Neural cell (in vitro differentiated cells): ENCODE measurements around the gene KANK4. TPM values are rescaled to one million over a fixed set of nuclear protein-coding genes. Genes with fewer than 3 reads are reported as not detected.

Source experiments
- H2AFZ ChIP-seq: fragments of 200-600, 300-800 bp; sonication (generic), shearing (Covaris generic); 2 replicates; pipeline ENCODE4 v1.6.0; 2014; ENCODE audit warnings: low read depth, mild to moderate bottlenecking, antibody characterized with exemption, low read length, moderate library complexity
- H3F3A ChIP-seq: fragments of 200-600 bp; shearing (Covaris generic); 2 replicates; pipeline ENCODE4 v1.6.1; 2016; ENCODE audit warnings: mild to moderate bottlenecking, moderate library complexity, mixed read lengths, antibody characterized with exemption, low read length; ENCODE audit not compliant: insufficient read depth, poor library complexity, severe bottlenecking
- H3K27ac ChIP-seq: fragments of 200-600, 300-800 bp; sonication (generic), shearing (Covaris generic); 2 replicates; pipeline ENCODE4 v1.5.1; 2014; ENCODE audit warnings: mild to moderate bottlenecking, low read length, moderate library complexity
- H3K27me3 ChIP-seq: fragments of 300-800, 200-600 bp; sonication (generic), shearing (Covaris generic); 2 replicates; pipeline ENCODE4 v1.6.0; 2014; ENCODE audit warnings: mild to moderate bottlenecking, low read depth, low read length, moderate library complexity; ENCODE audit not compliant: insufficient read depth
- H3K36me3 ChIP-seq: fragments of 300-800, 200-600 bp; sonication (generic), shearing (Covaris generic); 2 replicates; pipeline ENCODE4 v1.5.1; 2014; ENCODE audit warnings: mild to moderate bottlenecking, antibody characterized with exemption, low read length, moderate library complexity; ENCODE audit not compliant: insufficient read depth
- H3K4me2 ChIP-seq: fragments of 300-800, 200-600 bp; sonication (generic), shearing (Covaris generic); 2 replicates; pipeline ENCODE4 v1.6.0; 2014; ENCODE audit warnings: mild to moderate bottlenecking, low read length
- H3K4me3 ChIP-seq: fragments of 300-800, 200-600 bp; sonication (generic), shearing (Covaris generic); 2 replicates; pipeline ENCODE4 v1.5.1; 2014; ENCODE audit warnings: mild to moderate bottlenecking, low read length, moderate library complexity
- H3K79me2 ChIP-seq: fragments of 200-600 bp; shearing (Covaris generic); replicated peaks from 2 replicates; pipeline ENCODE4 v1.6.0; 2014; ENCODE audit warnings: mild to moderate bottlenecking, low read length, moderate library complexity; ENCODE audit not compliant: insufficient read depth
- H3K9ac ChIP-seq: fragments of 300-800, 200-600 bp; sonication (generic), shearing (Covaris generic); 2 replicates; pipeline ENCODE4 v1.6.1; 2016; ENCODE audit warnings: mild to moderate bottlenecking, low read length, mixed read lengths
- H3K9me2 ChIP-seq: fragments of 200-600 bp; shearing (Covaris generic); 2 replicates; pipeline ENCODE4 v1.6.1; 2016; ENCODE audit warnings: mild to moderate bottlenecking, low read length, mixed read lengths; ENCODE audit not compliant: insufficient read depth
- H3K9me3 ChIP-seq: fragments of 200-600, 300-800 bp; sonication (generic), shearing (Covaris generic); 2 replicates; pipeline ENCODE4 v1.6.1; 2016; ENCODE audit warnings: mild to moderate bottlenecking, mixed run types, low read length, moderate library complexity, mixed read lengths
- H4K20me1 ChIP-seq: fragments of 200-600 bp; shearing (Covaris generic); 2 replicates; pipeline ENCODE4 v1.6.1; 2016; ENCODE audit warnings: mild to moderate bottlenecking, mixed run types; ENCODE audit not compliant: insufficient read depth
- CTCF ChIP-seq: fragments of 450-650 bp; IDR thresholded peaks from 2 replicates; pipeline ENCODE4 v1.5.1; 2014; ENCODE audit warnings: antibody characterized with exemption, mild to moderate bottlenecking, moderate library complexity; ENCODE audit not compliant: poor library complexity, severe bottlenecking
- EP300 ChIP-seq: fragments of 450-650 bp; conservative IDR thresholded peaks from 2 replicates; pipeline ENCODE4 v1.6.1; 2014; ENCODE audit warnings: antibody characterized with exemption, mild to moderate bottlenecking, moderate library complexity; ENCODE audit not compliant: poor library complexity, severe bottlenecking
- EZH2 ChIP-seq: fragments of 200-600, 300-800 bp; shearing (Covaris generic), sonication (generic); IDR thresholded peaks from 2 replicates; pipeline ENCODE4 v1.6.1; 2014; ENCODE audit warnings: antibody characterized with exemption, low read length, borderline replicate concordance, mild to moderate bottlenecking; ENCODE audit not compliant: insufficient read depth, poor library complexity, severe bottlenecking
- MXI1 ChIP-seq: fragments of 450-650 bp; conservative IDR thresholded peaks from 2 replicates; pipeline ENCODE4 v1.6.1; 2014; ENCODE audit warnings: antibody characterized with exemption, mild to moderate bottlenecking; ENCODE audit not compliant: poor library complexity, severe bottlenecking
- POLR2AphosphoS5 ChIP-seq: IDR thresholded peaks from 2 replicates; pipeline ENCODE4 v1.6.1; 2012
- RAD21 ChIP-seq: fragments of 450-650 bp; conservative IDR thresholded peaks from 2 replicates; pipeline ENCODE4 v1.6.1; 2014; ENCODE audit warnings: antibody characterized with exemption, mild to moderate bottlenecking, moderate library complexity
- REST ChIP-seq: IDR thresholded peaks from 2 replicates; pipeline ENCODE4 v1.6.1; 2012; ENCODE audit warnings: borderline replicate concordance
- SMC3 ChIP-seq: fragments of 450-650 bp; conservative IDR thresholded peaks from 2 replicates; pipeline ENCODE4 v1.6.1; 2014; ENCODE audit warnings: antibody characterized with exemption, mild to moderate bottlenecking, moderate library complexity; ENCODE audit not compliant: poor library complexity
- TAF1 ChIP-seq: IDR thresholded peaks from 2 replicates; pipeline ENCODE4 v1.6.1; 2012; ENCODE audit warnings: low read depth
- polyA plus RNA-seq: library from polyadenylated mRNA; depleted of rRNA; stranded (reverse); fragments of >200 nt; gene quantifications from 2 replicates; pipeline ENCODE4 v1.2.3, GENCODE V29; 2014

Gene KANK4
- polyA plus RNA-seq, 1 donor from 2014 or later: 0.25 TPM

DNA sequence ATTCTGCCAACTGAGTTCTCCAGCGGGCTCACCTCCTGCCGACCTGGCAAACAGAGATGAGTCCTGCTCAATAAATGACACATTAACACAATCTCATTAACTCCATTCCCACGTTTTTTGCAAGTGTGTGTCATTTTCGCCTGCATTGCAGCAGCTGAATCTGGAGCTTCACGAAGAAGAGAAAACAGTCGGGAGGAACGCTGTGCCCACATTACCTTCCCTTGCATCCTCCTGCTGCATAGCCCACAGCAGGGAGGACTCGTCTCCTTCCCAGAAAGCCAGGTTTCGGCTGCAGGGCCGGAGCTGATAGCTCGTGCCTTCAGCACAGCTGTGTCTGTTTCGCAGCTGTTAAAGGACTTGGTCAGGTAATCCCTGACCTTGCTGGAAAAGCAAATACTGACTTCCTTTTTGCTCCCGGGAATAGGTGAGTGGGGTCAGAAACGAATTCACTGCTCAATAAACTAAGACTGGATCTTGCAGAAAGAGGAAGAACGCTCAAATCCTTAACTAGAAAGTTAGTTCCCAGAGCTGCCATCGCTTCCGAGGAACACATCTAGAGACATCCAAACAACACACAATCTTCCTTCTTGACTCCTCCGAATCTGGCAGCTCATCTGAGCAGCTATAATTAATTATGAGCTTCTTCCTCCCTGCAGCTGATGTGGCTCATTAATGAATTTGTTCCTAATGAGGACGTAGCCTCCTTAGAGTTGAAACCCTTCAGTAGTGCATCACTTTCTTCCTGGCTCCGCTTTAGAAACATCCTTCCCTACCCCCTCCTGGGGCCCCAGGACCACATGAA, 33.0 kb downstream of the KANK4 start:
- peak; percentile 16 for TF ChIP-seq POLR2AphosphoS5
- no peak for TF ChIP-seq EZH2
- no peak for TF ChIP-seq TAF1
- no peak overlapping the region for H3K4me2 ChIP-seq

GRCh38 chr1:62285440-62285839, 33.8 kb downstream of the KANK4 start:
- no peak overlapping the region for H3K4me3 ChIP-seq
- no peaks in the 10 kb centered on the region for H3K79me2 ChIP-seq
- H3K4me2 ChIP-seq: no peak overlapping the region
- peaks cover 17% of the 10 kb centered on the region for H3K27me3 ChIP-seq
- no peaks in the 10 kb centered on the region for H3K36me3 ChIP-seq
- no peak overlapping the region for H3K27ac ChIP-seq
- no peaks in the 10 kb centered on the region for H4K20me1 ChIP-seq
- H3K9me2 ChIP-seq: no peaks in the 10 kb centered on the region
- TF ChIP-seq RAD21 (no peak), MXI1 (no peak), EZH2 (no peak), EP300 (no peak), POLR2AphosphoS5 (no peak), CTCF (no peak), SMC3 (no peak), TAF1 (no peak), REST (no peak)
- H3K9me3 ChIP-seq: no peaks in the 10 kb centered on the region
- no peak overlapping the region for H2AFZ ChIP-seq
- no peaks in the 10 kb centered on the region for H3F3A ChIP-seq
- no peak overlapping the region for H3K9ac ChIP-seq

More for the DNA sequence above, 33.0 kb downstream of the KANK4 start:
- no peaks in the 10 kb centered on the region for H4K20me1 ChIP-seq
- no peak overlapping the region for H3K9ac ChIP-seq
- H3K4me3 ChIP-seq: peak overlapping the region; percentile 32
- H3K79me2 ChIP-seq: no peaks in the 10 kb centered on the region
- H3K9me2 ChIP-seq: no peaks in the 10 kb centered on the region
- no peak overlapping the region for H2AFZ ChIP-seq
- H3K36me3 ChIP-seq: no peaks in the 10 kb centered on the region
- H3K27ac ChIP-seq: no peak overlapping the region
- no peaks in the 10 kb centered on the region for H3F3A ChIP-seq
- H3K9me3 ChIP-seq: no peaks in the 10 kb centered on the region
- peaks cover 17% of the 10 kb centered on the region for H3K27me3 ChIP-seq
